K562 (cell line): ENCODE results near the gene MYO18B. TPM values are rescaled to one million over a fixed set of nuclear protein-coding genes. Genes with fewer than 3 reads are reported as not detected.

Experiments
- ATAC-seq: fragments of 200-7000 bp; cut with Tn5 transposase; 3 replicates; pipeline ENCODE4 v1.9.1; 2020; ENCODE audit warnings: moderate library complexity
- BruUV-seq: library from RNA; stranded (reverse); fragments of 400-500 nt; replicated peaks from 2 replicates; lab custom pipeline; 2021; lab: Mats Ljungman, UMichigan
- CTCF ChIA-PET: fragments of 300-600 bp; formaldehyde crosslinking; extraction: SDS; loops from one replicate; lab custom pipeline; 2021; ENCODE audit warnings: low intra/inter-chr PET ratio; lab: Yijun Ruan, JAX
- POLR2A ChIA-PET: fragments of 300-600, 350-650 bp; sonication (Branson Sonifier 250); formaldehyde crosslinking; extraction: SDS; loops from one replicate; lab custom pipeline; 2021; ENCODE audit warnings: antibody characterized with exemption, inconsistent platforms; lab: Yijun Ruan, JAX
- DNase-seq, 4 experiments: peaks; one replicate each; pipeline versions ENCODE4 v3.0.0 to v3.0.0-alpha.2; 2011 to 2018; ENCODE audit warnings: low spot score in 3 of 4, mixed read lengths in 3 of 4; ENCODE audit errors: extremely low read depth in 1 of 4
- FAIRE-seq: peaks from 2 replicates; lab custom pipeline; 2011; peaks lifted over from hg19 to GRCh38; lab: Jason Lieb, UNC
- H2AFZ ChIP-seq: 2 replicates; pipeline ENCODE4 v1.6.0; 2011; ENCODE audit warnings: low read depth, low read length, control low read depth, inconsistent platforms
- H3K27ac ChIP-seq: fragments of 200-600 bp; 3 replicates; pipeline ENCODE4 v1.8.0; 2011; ENCODE audit warnings: low read depth, mild to moderate bottlenecking, control low read depth, inconsistent platforms, low read length, moderate library complexity, mixed read lengths; ENCODE audit errors: extremely low read depth
- H3K27me3 ChIP-seq, 2 experiments: fragments of 300-600 bp in 1 of 2; 2 replicates in 1 of 2; 3 replicates in 1 of 2; pipeline versions ENCODE4 v1.6.0 to v1.8.0; 2011; ENCODE audit warnings: inconsistent platforms in 2 of 2, low read length in 2 of 2, mild to moderate bottlenecking in 1 of 2, mixed read lengths in 1 of 2, moderate library complexity in 1 of 2; ENCODE audit not compliant: control insufficient read depth in 2 of 2, insufficient read depth in 2 of 2
- H3K36me3 ChIP-seq: fragments of 300-600 bp; 3 replicates; pipeline ENCODE4 v1.8.0; 2011; ENCODE audit warnings: mild to moderate bottlenecking, low read length, inconsistent platforms; ENCODE audit not compliant: control insufficient read depth, insufficient read depth
- H3K4me1 ChIP-seq, 2 experiments: fragments of 200-600 bp in 1 of 2; replicated peaks in 1 of 2; 2 replicates in 1 of 2; 3 replicates in 1 of 2; pipeline versions ENCODE4 v1.5.1 to v1.8.0; 2011; ENCODE audit warnings: inconsistent platforms in 2 of 2, low read length in 2 of 2, mild to moderate bottlenecking in 1 of 2, mixed read lengths in 1 of 2, moderate library complexity in 1 of 2; ENCODE audit not compliant: control insufficient read depth in 2 of 2, insufficient read depth in 2 of 2
- H3K4me2 ChIP-seq: 2 replicates; pipeline ENCODE4 v1.6.1; 2011; ENCODE audit warnings: low read length, control low read depth, inconsistent platforms, mixed read lengths; ENCODE audit not compliant: insufficient read depth
- H3K4me3 ChIP-seq: fragments of 200-600 bp; sonication (generic), shearing (Covaris generic); 2 replicates; pipeline ENCODE4 v1.5.1; 2016; ENCODE audit warnings: control low read depth, inconsistent platforms
- H3K79me2 ChIP-seq: fragments of 200-600 bp; 3 replicates; pipeline ENCODE4 v1.8.0; 2011; ENCODE audit warnings: low read length, inconsistent platforms; ENCODE audit not compliant: control insufficient read depth, insufficient read depth
- H3K9ac ChIP-seq, 2 experiments: 2 replicates each; pipeline versions ENCODE4 v1.6.0 to v1.6.1; 2011; ENCODE audit warnings: low read depth in 2 of 2, low read length in 2 of 2, control low read depth in 1 of 2, inconsistent platforms in 1 of 2, mild to moderate bottlenecking in 1 of 2, mixed read lengths in 1 of 2; ENCODE audit not compliant: insufficient read depth in 1 of 2
- H3K9me1 ChIP-seq: one replicate; pipeline ENCODE4 v1.6.0; 2011; ENCODE audit warnings: inconsistent platforms, mild to moderate bottlenecking, low read length, moderate library complexity; ENCODE audit not compliant: control insufficient read depth, insufficient read depth
- H3K9me3 ChIP-seq: replicated peaks from 2 replicates; pipeline ENCODE4 v1.5.1; 2011; ENCODE audit warnings: low read depth, low read length, inconsistent platforms; ENCODE audit not compliant: control insufficient read depth, insufficient read depth
- H4K20me1 ChIP-seq: replicated peaks from 2 replicates; pipeline ENCODE4 v1.6.1; 2011; ENCODE audit warnings: low read length, inconsistent platforms, mixed read lengths; ENCODE audit not compliant: control insufficient read depth, insufficient read depth
- CBFB ChIP-seq: sonication (generic); formaldehyde crosslinking; IDR thresholded peaks from 2 replicates; pipeline ENCODE4 v1.4.0; 2020; ENCODE audit warnings: mild to moderate bottlenecking, missing genetic modification reagents
- ESRRB ChIP-seq: fragments of 250-450 bp; sonication (Bioruptor Pico); IDR thresholded peaks from 2 replicates; pipeline ENCODE4 v1.5.0; 2020; ENCODE audit warnings: mild to moderate bottlenecking, moderate library complexity, borderline replicate concordance
- HDAC6 ChIP-seq: IDR thresholded peaks from 2 replicates; pipeline ENCODE4 v1.6.1; 2012; ENCODE audit warnings: low read depth, mild to moderate bottlenecking, control low read depth, inconsistent platforms, low read length, moderate library complexity
- HEY1 ChIP-seq: fragments of 250-450 bp; sonication (Bioruptor Pico); IDR thresholded peaks from 2 replicates; pipeline ENCODE4 v1.5.0; 2020; ENCODE audit warnings: mild to moderate bottlenecking, moderate library complexity, borderline replicate concordance
- NFE2L1 ChIP-seq: fragments of 450-650 bp; IDR thresholded peaks from 2 replicates; pipeline ENCODE4 v1.6.1; 2016; ENCODE audit warnings: missing genetic modification characterization, low read depth, mild to moderate bottlenecking, missing compliant biosample characterization, moderate library complexity, borderline replicate concordance
- NFIX ChIP-seq: fragments of 250-450 bp; sonication (Bioruptor Pico); IDR thresholded peaks from 2 replicates; pipeline ENCODE4 v1.4.0; 2020; ENCODE audit warnings: low read depth, mild to moderate bottlenecking, moderate library complexity
- POLR2AphosphoS2 ChIP-seq: IDR thresholded peaks from 2 replicates; pipeline ENCODE4 v1.6.1; 2012; ENCODE audit warnings: low read length, improper control_type of control experiment
- RAD51 ChIP-seq: fragments of 450-650 bp; IDR thresholded peaks from 2 replicates; pipeline ENCODE4 v1.7.1; 2016; ENCODE audit warnings: low read depth, mild to moderate bottlenecking, borderline replicate concordance
- SRSF9 ChIP-seq: fragments of 200-400 bp; formaldehyde crosslinking; IDR thresholded peaks from 2 replicates; pipeline ENCODE4 v1.6.1; 2017; ENCODE audit warnings: low read depth, low read length, borderline replicate concordance
- TAF9B ChIP-seq: fragments of 450-650 bp; IDR thresholded peaks from 2 replicates; pipeline ENCODE4 v1.6.1; 2018; ENCODE audit warnings: mild to moderate bottlenecking; ENCODE audit not compliant: partially characterized antibody
- ZNF347 ChIP-seq: fragments of 450-650 bp; formaldehyde crosslinking; IDR thresholded peaks from 2 replicates; pipeline ENCODE4 v1.4.0; 2020; ENCODE audit warnings: low read depth, mild to moderate bottlenecking, moderate library complexity
- ZNF445 ChIP-seq: fragments of 250-450 bp; sonication (Bioruptor Pico); IDR thresholded peaks from 2 replicates; pipeline ENCODE4 v1.4.0; 2020; ENCODE audit warnings: low read depth, mild to moderate bottlenecking, moderate library complexity
- ZSCAN29 ChIP-seq: fragments of 450-650 bp; IDR thresholded peaks from 2 replicates; pipeline ENCODE4 v1.6.1; 2017
- WGBS: fragments of 100-300 bp; shearing (Covaris generic); methylation state at CpG from one replicate; pipeline ENCODE4 v1.1.6; 2016; ENCODE audit warnings: low coverage, mixed read lengths; ENCODE audit not compliant: insufficient coverage; ENCODE audit errors: missing lambda C conversion rate; 5-methylcytosine and 5-hydroxymethylcytosine counted together
- in situ Hi-C: fragments of 300-500 bp; cut with MboI; formaldehyde crosslinking; loops from 4 replicates; pipeline ENCODE4 v1.15.0; 2018; ENCODE audit warnings: inconsistent platforms, mixed read lengths
- intact Hi-C: fragments of 100-400 bp; cut with micrococcal nuclease; formaldehyde crosslinking; loops from 2 replicates; pipeline ENCODE4 v1.14.2; 2022
- polyA plus RNA-seq, 8 experiments: library from polyadenylated mRNA; depleted of rRNA in 4 of 8; stranded (reverse) in 5 of 8; unstranded in 3 of 8; fragments of >200 nt; fragmentation: Nextera tagmentation in 2 of 8; fragmentation: Illumina TruSeq in 1 of 8; extraction: Ambion mirVana in 2 of 8; extraction: Trizol in 1 of 8; gene quantifications; 2 replicates each; pipeline versions ENCODE4 v1.2.1 to v1.2.3, GENCODE V29; 2011 to 2014; ENCODE audit warnings: inconsistent platforms in 1 of 8, missing spikeins in 1 of 8
- total RNA-seq, 7 experiments: library from RNA; depleted of rRNA in 6 of 7; stranded (reverse); fragments of >200 nt in 6 of 7; fragmentation: Illumina TruSeq in 2 of 7; extraction: Trizol in 2 of 7; gene quantifications; 2 replicates each; pipeline versions ENCODE4 v1.2.1 to v1.2.3, GENCODE V29; 2011 to 2021; ENCODE audit warnings: low replicate concordance in 1 of 7
- TF ChIP-seq, protein P1 (sequence below): fragments of 250-450 bp; sonication (Bioruptor Pico); IDR thresholded peaks from 2 replicates; pipeline ENCODE4 v1.8.0; 2022; ENCODE audit warnings: inconsistent platforms
- TF ChIP-seq, protein P2 (sequence below), 2 experiments: fragments of 450-650 bp in 1 of 2; sonication (generic) in 1 of 2; formaldehyde crosslinking in 1 of 2; IDR thresholded peaks in 1 of 2; conservative IDR thresholded peaks in 1 of 2; 2 replicates each; pipeline versions ENCODE4 v1.6.1 to v1.8.1; 2016 to 2023; ENCODE audit warnings: mild to moderate bottlenecking in 2 of 2, moderate library complexity in 2 of 2, inconsistent platforms in 1 of 2, missing genetic modification reagents in 1 of 2
- TF ChIP-seq, protein P3 (sequence below), 2 experiments: fragments of 150-350 bp in 1 of 2; IDR thresholded peaks; 2 replicates each; pipeline ENCODE4 v1.6.1; 2012 to 2016; ENCODE audit warnings: low read depth in 2 of 2, low read length in 2 of 2, mild to moderate bottlenecking in 1 of 2, moderate library complexity in 1 of 2

The MYO18B gene
- total and polyA plus RNA-seq, 9 of the 15 experiments (the other 6 are each of a cell fraction or from before 2014, with no cell fraction given) = 0.06 to 7.0 (median 4.3) TPM

DNA sequence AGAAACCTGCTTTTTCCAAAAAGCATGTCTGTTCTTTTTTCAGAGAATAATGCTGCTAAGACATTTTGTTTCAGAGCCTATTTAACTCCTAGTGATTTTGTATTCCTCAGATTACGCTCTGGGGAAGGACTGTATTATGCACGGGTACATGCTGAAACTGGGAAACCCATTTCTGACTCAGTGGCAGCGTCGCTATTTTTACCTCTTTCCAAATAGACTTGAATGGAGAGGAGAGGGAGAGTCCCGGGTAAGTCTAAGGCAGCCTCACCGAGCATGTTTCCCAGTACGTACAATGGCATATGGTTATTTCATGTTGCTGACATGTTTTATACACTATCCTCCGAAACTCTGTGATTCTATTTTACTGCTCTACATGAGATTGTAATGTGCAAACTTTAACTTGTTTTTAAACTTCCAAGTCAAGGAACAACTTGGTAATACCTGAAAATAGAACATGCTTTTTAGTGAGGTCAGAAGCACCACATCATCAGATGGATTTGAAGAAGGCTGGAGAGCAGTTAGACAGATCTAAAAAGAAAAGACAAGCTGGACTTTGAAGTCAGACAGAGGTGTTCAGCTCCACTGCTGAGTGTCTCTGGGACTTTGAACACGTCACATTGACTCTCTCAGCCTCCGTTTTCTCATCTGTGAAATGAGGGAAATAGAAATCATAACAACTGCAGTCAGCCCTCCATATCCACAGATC is 23.7 kb upstream of the MYO18B start:
- Histone ChIP-seq H3K4me3 (no peak overlapping the region), H2AFZ (no peak overlapping the region), H3K79me2 (no peaks in the 10 kb centered on the region), H4K20me1 (no peaks in the 10 kb centered on the region), H3K36me3 (no peaks in the 10 kb centered on the region), H3K27ac (no peak overlapping the region), H3K4me1 (no peaks in the 10 kb centered on the region), H3K9ac (no peak overlapping the region), H3K4me2 (no peak overlapping the region), H3K9me3 (no peaks in the 10 kb centered on the region), H3K27me3 (no peaks in the 10 kb centered on the region), H3K9me1 (no peaks in the 10 kb centered on the region)
- ChIA-PET CTCF (no interaction called here), POLR2A (interaction anchor here (0.7 kb wide), 1 partner anchor 344 kb away, joined by 3 read pairs; no protein-coding TSS in a partner anchor)
- 82% methylated on average over 10 of the region's 10 CpGs for WGBS
- BruUV-seq = no TSS peak
- intact Hi-C loops = no loop called here
- TF ChIP-seq ZNF347 (no peak), ESRRB (CRISPR knock-in tag) (no peak), NFIX (no peak), ZNF445 (CRISPR knock-in tag) (no peak), RAD51 (no peak), NFE2L1 (tag) (no peak), CBFB (CRISPR knock-in tag) (no peak), ZSCAN29 (no peak), TAF9B (no peak), HEY1 (CRISPR knock-in tag) (no peak), POLR2AphosphoS2 (no peak), HDAC6 (no peak), SRSF9 (no peak)
- TF ChIP-seq, protein P1, sequence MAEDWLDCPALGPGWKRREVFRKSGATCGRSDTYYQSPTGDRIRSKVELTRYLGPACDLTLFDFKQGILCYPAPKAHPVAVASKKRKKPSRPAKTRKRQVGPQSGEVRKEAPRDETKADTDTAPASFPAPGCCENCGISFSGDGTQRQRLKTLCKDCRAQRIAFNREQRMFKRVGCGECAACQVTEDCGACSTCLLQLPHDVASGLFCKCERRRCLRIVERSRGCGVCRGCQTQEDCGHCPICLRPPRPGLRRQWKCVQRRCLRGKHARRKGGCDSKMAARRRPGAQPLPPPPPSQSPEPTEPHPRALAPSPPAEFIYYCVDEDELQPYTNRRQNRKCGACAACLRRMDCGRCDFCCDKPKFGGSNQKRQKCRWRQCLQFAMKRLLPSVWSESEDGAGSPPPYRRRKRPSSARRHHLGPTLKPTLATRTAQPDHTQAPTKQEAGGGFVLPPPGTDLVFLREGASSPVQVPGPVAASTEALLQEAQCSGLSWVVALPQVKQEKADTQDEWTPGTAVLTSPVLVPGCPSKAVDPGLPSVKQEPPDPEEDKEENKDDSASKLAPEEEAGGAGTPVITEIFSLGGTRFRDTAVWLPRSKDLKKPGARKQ (CRISPR knock-in tag) = no peak
- TF ChIP-seq, protein P2, sequence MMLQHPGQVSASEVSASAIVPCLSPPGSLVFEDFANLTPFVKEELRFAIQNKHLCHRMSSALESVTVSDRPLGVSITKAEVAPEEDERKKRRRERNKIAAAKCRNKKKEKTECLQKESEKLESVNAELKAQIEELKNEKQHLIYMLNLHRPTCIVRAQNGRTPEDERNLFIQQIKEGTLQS (IDR thresholded peaks at IDR 0.05) = no peak
- TF ChIP-seq, protein P2 (CRISPR knock-in tag; conservative IDR thresholded peaks at IDR 0.05) = no peak
- TF ChIP-seq, protein P3, sequence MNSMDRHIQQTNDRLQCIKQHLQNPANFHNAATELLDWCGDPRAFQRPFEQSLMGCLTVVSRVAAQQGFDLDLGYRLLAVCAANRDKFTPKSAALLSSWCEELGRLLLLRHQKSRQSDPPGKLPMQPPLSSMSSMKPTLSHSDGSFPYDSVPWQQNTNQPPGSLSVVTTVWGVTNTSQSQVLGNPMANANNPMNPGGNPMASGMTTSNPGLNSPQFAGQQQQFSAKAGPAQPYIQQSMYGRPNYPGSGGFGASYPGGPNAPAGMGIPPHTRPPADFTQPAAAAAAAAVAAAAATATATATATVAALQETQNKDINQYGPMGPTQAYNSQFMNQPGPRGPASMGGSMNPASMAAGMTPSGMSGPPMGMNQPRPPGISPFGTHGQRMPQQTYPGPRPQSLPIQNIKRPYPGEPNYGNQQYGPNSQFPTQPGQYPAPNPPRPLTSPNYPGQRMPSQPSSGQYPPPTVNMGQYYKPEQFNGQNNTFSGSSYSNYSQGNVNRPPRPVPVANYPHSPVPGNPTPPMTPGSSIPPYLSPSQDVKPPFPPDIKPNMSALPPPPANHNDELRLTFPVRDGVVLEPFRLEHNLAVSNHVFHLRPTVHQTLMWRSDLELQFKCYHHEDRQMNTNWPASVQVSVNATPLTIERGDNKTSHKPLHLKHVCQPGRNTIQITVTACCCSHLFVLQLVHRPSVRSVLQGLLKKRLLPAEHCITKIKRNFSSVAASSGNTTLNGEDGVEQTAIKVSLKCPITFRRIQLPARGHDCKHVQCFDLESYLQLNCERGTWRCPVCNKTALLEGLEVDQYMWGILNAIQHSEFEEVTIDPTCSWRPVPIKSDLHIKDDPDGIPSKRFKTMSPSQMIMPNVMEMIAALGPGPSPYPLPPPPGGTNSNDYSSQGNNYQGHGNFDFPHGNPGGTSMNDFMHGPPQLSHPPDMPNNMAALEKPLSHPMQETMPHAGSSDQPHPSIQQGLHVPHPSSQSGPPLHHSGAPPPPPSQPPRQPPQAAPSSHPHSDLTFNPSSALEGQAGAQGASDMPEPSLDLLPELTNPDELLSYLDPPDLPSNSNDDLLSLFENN (IDR thresholded peaks at IDR 0.05; ENCODE audit: low read depth in 2 of 2, low read length in 2 of 2) = no peak
- in situ Hi-C loops = no loop called here
- no peak for ATAC-seq
- no peak for FAIRE-seq
- no peak for DNase-seq
